ENCODE data around the gene LEKR1. TPM values are rescaled to one million over a fixed set of nuclear protein-coding genes. Genes with fewer than 3 reads are reported as not detected.
A peak's percentile ranks its signal among the peaks of the same experiment; 100 is the strongest.

Gene LEKR1
- total and polyA plus RNA-seq, 9 of the 15 experiments (the other 6 are each of a cell fraction or from before 2014, with no cell fraction given), result 0.76 to 1.8 (median 1.2) TPM

GRCh38 chr3:157087780-157088600 is 261.8 kb downstream of the LEKR1 start (continued):
- TF ChIP-seq ZNF589 (CRISPR knock-in tag; IDR thresholded peaks at IDR 0.05; ENCODE audit: low read depth) (0 out of 2 replicates have a peak, but pooled peaks have one; percentile 14), DIDO1 (tag; IDR thresholded peaks at IDR 0.05; ENCODE audit: low read depth) (no peak), ATF3 (IDR thresholded peaks at IDR 0.05) (no peak), ATF3 (CRISPR knock-in tag; conservative IDR thresholded peaks at IDR 0.05) (no peak), TBP (optimal IDR thresholded peaks at IDR 0.05; ENCODE audit: low read depth, low read length) (peak; percentile 64), ZNF668 (CRISPR knock-in tag; IDR thresholded peaks at IDR 0.05) (peak; percentile 42; the same call in 1 of the 2 replicates), CTBP1 (IDR thresholded peaks at IDR 0.05; ENCODE audit: borderline replicate concordance) (no peak)
- TF ChIP-seq, protein P1, sequence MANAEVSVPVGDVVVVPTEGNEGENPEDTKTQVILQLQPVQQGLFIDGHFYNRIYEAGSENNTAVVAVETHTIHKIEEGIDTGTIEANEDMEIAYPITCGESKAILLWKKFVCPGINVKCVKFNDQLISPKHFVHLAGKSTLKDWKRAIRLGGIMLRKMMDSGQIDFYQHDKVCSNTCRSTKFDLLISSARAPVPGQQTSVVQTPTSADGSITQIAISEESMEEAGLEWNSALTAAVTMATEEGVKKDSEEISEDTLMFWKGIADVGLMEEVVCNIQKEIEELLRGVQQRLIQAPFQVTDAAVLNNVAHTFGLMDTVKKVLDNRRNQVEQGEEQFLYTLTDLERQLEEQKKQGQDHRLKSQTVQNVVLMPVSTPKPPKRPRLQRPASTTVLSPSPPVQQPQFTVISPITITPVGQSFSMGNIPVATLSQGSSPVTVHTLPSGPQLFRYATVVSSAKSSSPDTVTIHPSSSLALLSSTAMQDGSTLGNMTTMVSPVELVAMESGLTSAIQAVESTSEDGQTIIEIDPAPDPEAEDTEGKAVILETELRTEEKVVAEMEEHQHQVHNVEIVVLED (CRISPR knock-in tag; IDR thresholded peaks at IDR 0.05), result peak; percentile 35; the same call in 1 of the 2 replicates
- TF ChIP-seq, protein P2, sequence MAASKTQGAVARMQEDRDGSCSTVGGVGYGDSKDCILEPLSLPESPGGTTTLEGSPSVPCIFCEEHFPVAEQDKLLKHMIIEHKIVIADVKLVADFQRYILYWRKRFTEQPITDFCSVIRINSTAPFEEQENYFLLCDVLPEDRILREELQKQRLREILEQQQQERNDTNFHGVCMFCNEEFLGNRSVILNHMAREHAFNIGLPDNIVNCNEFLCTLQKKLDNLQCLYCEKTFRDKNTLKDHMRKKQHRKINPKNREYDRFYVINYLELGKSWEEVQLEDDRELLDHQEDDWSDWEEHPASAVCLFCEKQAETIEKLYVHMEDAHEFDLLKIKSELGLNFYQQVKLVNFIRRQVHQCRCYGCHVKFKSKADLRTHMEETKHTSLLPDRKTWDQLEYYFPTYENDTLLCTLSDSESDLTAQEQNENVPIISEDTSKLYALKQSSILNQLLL (CRISPR knock-in tag; IDR thresholded peaks at IDR 0.05; ENCODE audit: borderline replicate concordance), result no peak

All from K562 (cell line).